Lower leg skin (tissue), 4 donors: ENCODE measurements around the gene LDB2. TPM values are rescaled to one million over a fixed set of nuclear protein-coding genes. Genes with fewer than 3 reads are reported as not detected.

Experiments
- DNase-seq, 2 donors: peaks; one replicate each; pipeline ENCODE4 v3.0.0-alpha.2; 2019; ENCODE audit warnings: low spot score in 2 of 2
- H3K4me3 ChIP-seq: fragments of 200-600 bp; sonication (generic); 2 replicates; pipeline ENCODE4 v1.5.1; 2017; ENCODE audit warnings: mild to moderate bottlenecking, low read depth; ENCODE audit not compliant: poor library complexity, severe bottlenecking
- POLR2A ChIP-seq, 2 donors: fragments of 450-650 bp; IDR thresholded peaks; one replicate each; pipeline ENCODE4 v1.6.1; 2016 to 2017; ENCODE audit warnings: antibody characterized with exemption in 2 of 2, mild to moderate bottlenecking in 1 of 2, moderate library complexity in 1 of 2
- WGBS, 2 donors: methylation state at CpG; one replicate each; pipeline ENCODE4 v1.1.5; 2018; 5-methylcytosine and 5-hydroxymethylcytosine counted together
- intact Hi-C: fragments of 100-400 bp; cut with DNase I; formaldehyde crosslinking; loops from one replicate; pipeline ENCODE4 v1.15.0; 2023; ENCODE audit warnings: low total_unique reads
- total RNA-seq, 4 donors: library from RNA; depleted of rRNA; stranded (reverse); fragments of >200 nt; gene quantifications; one replicate each; pipeline ENCODE4 v1.1.0, GENCODE V29; 2016
- TF ChIP-seq, protein P1 (sequence below), 3 donors: fragments of 450-650 bp; IDR thresholded peaks; one replicate each; pipeline ENCODE4 v1.5.1; 2016; ENCODE audit warnings: antibody characterized with exemption in 3 of 3, mild to moderate bottlenecking in 3 of 3, moderate library complexity in 2 of 3

Gene LDB2
- total RNA-seq, 4 donors from 2014 or later, result 5.4 to 14.0 (median 7.8) TPM

- 80 to 95% methylated on average over 2 of the region's 2 CpGs for WGBS, 2 donors
- TF ChIP-seq, protein P1, sequence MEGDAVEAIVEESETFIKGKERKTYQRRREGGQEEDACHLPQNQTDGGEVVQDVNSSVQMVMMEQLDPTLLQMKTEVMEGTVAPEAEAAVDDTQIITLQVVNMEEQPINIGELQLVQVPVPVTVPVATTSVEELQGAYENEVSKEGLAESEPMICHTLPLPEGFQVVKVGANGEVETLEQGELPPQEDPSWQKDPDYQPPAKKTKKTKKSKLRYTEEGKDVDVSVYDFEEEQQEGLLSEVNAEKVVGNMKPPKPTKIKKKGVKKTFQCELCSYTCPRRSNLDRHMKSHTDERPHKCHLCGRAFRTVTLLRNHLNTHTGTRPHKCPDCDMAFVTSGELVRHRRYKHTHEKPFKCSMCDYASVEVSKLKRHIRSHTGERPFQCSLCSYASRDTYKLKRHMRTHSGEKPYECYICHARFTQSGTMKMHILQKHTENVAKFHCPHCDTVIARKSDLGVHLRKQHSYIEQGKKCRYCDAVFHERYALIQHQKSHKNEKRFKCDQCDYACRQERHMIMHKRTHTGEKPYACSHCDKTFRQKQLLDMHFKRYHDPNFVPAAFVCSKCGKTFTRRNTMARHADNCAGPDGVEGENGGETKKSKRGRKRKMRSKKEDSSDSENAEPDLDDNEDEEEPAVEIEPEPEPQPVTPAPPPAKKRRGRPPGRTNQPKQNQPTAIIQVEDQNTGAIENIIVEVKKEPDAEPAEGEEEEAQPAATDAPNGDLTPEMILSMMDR (IDR thresholded peaks at IDR 0.05), result no peak
- no peak for TF ChIP-seq POLR2A (IDR thresholded peaks at IDR 0.05)
- intact Hi-C loops, result no loop called here
- H3K4me3 ChIP-seq, result no peak overlapping the region
- DNase-seq, result no peak
Observed at GRCh38 chr4:16505267-16505666, 393.2 kb downstream of the LDB2 start.

DNA sequence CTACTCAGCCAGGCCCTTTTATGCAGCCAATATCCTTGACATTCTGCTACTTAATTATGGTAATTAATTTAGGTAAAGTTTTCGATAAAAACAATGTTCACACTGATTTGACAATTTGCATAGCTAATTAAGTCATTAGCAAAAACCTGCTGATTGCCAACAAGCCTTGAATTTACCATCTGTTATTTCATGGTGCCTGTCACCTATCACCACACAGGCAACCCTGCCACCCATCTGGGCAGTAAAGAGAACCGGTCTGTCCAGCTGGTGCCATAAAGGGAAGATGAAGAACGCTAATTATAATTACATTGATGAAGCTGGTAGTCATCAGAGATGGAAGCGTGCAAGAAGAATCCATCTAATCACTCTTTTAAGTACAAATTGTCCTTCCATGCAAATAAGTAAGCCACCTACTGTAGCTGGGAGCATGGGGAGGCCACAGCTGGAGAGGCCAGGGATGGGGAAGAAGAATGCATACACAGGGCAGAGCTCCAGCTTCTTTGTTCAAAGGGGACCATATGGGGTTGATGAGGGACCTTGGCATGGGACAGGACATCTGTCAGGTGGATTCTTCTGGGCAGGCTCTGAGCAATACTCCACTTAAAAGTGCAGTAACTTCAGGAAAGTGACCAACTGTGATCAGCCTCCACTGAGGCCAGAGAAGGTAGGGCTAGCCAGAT is 394.9 kb downstream of the LDB2 start:
- intact Hi-C loops, result no loop called here
- TF ChIP-seq POLR2A (IDR thresholded peaks at IDR 0.05), result no peak
- TF ChIP-seq, protein P1 (IDR thresholded peaks at IDR 0.05), result no peak
- WGBS, 2 donors, result 82 to 91% methylated on average over 4 of the region's 4 CpGs
- H3K4me3 ChIP-seq, result no peak overlapping the region
- DNase-seq, result no peak

DNA sequence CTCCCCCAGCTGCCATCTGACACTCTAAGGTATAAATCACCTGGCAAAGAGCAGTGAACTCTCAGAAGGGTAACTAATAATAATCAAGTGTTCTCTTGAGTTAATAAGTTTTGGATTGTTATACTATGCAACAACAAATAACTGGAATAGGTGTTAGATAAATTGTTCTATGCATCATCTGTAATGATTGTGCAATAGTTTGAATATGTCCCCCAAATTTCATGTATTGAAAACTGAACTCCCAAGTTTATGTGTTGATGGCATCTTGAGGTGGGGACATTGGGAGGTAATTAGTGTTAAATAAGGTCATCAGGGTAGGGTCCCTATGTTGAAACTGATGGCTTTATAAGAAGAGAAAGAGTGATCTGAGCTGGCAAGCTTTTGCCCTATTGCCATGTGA is 399.5 kb downstream of the LDB2 start:
- TF ChIP-seq, protein P1 (IDR thresholded peaks at IDR 0.05), result no peak
- no peak for TF ChIP-seq POLR2A (IDR thresholded peaks at IDR 0.05)
- DNase-seq, result no peak
- intact Hi-C loops, result no loop called here
- H3K4me3 ChIP-seq, result no peak overlapping the region

GRCh38 chr4:16496501-16496900 is 401.9 kb downstream of the LDB2 start:
- TF ChIP-seq POLR2A (IDR thresholded peaks at IDR 0.05), result no peak
- TF ChIP-seq, protein P1 (IDR thresholded peaks at IDR 0.05), result no peak
- intact Hi-C loops, result no loop called here
- DNase-seq, result no peak
- no peak overlapping the region for H3K4me3 ChIP-seq
- WGBS, 2 donors, result 79 to 80% methylated on average over 3 of the region's 3 CpGs

DNA sequence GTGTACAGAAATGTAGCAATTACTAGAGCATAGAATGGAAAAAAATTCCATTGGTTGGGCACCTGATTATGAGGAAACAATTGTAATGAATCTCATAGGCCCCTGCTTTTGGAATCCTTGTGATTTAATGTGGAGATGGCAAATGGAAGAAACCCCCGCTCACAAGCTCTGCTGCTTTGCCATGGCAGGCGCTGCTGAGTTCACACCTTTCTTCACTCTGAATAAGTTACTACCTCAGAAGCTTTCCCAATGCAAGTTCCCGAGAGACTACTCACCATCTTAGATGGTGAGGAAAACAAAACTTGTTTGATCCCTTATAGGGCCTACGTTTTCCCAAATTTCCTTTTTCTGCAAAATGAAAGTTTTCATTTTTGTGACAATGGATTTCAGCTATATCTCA is 405.6 kb downstream of the LDB2 start:
- no peak overlapping the region for H3K4me3 ChIP-seq
- intact Hi-C loops, result no loop called here
- 85 to 93% methylated on average over 4 of the region's 4 CpGs for WGBS, 2 donors
- no peak for TF ChIP-seq POLR2A (IDR thresholded peaks at IDR 0.05)
- DNase-seq, result no peak

DNA sequence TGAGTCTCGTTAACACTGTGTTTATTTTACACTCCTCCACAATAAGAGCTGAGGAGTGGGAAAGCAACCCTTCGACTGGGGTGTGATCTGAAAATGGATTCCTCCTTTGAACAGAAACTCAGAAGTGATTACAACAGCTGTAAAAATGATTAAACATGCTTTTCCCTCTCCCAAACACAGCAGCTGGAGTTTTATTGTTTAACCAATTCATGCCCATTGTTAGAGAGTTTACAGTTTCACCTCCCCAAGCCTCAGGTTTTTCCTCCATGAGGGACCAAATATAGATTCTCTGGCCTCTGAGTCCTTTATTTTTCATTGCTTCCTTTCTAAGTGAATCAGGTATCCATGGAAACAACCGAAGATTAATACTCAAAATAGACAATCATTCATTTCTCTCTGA is 409.2 kb downstream of the LDB2 start:
- intact Hi-C loops, result no loop called here
- TF ChIP-seq POLR2A (IDR thresholded peaks at IDR 0.05), result no peak
- TF ChIP-seq, protein P1 (IDR thresholded peaks at IDR 0.05), result no peak
- no peak overlapping the region for H3K4me3 ChIP-seq
- WGBS, 2 donors, result 37 to 40% methylated on average over 3 of the region's 3 CpGs
- no peak for DNase-seq
